Esophagus (tissue), 2 donors: ENCODE measurements around the gene ELFN2. TPM values are rescaled to one million over a fixed set of nuclear protein-coding genes. Genes with fewer than 3 reads are reported as not detected.
"Not testable (repeated sequence)": the region's sequence is repeated elsewhere in the genome, so short reads cannot be mapped to it uniquely, and the experiment has no call there.

ENCODE experiments used
- H3K27ac ChIP-seq, 2 donors: one replicate each; pipeline ENCODE4 v1.5.1; 2013; ENCODE audit warnings: low read depth in 2 of 2, mild to moderate bottlenecking in 2 of 2, inconsistent platforms in 1 of 2, low read length in 1 of 2, moderate library complexity in 1 of 2
- H3K27me3 ChIP-seq, 2 donors: one replicate each; pipeline ENCODE4 v1.6.1; 2013; ENCODE audit warnings: low read length in 2 of 2, control low read depth in 1 of 2, mild to moderate bottlenecking in 1 of 2; ENCODE audit not compliant: insufficient read depth in 2 of 2, control insufficient read depth in 1 of 2
- H3K36me3 ChIP-seq, 2 donors: one replicate each; pipeline ENCODE4 v1.6.1; 2013; ENCODE audit warnings: low read length in 1 of 2; ENCODE audit not compliant: control insufficient read depth in 2 of 2, insufficient read depth in 2 of 2
- H3K4me1 ChIP-seq, 2 donors: one replicate each; pipeline ENCODE4 v1.6.1; 2013; ENCODE audit warnings: low read length in 1 of 2; ENCODE audit not compliant: control insufficient read depth in 2 of 2, insufficient read depth in 2 of 2
- H3K4me3 ChIP-seq, 2 donors: one replicate each; pipeline ENCODE4 v1.5.1; 2013; ENCODE audit warnings: low read length in 2 of 2, mild to moderate bottlenecking in 2 of 2, low read depth in 1 of 2, moderate library complexity in 1 of 2
- H3K9me3 ChIP-seq, 2 donors: one replicate each; pipeline ENCODE4 v1.6.1; 2013; ENCODE audit warnings: mild to moderate bottlenecking in 2 of 2, low read depth in 1 of 2, low read length in 1 of 2, moderate library complexity in 1 of 2; ENCODE audit not compliant: control insufficient read depth in 2 of 2, insufficient read depth in 1 of 2
- WGBS, 2 donors: extraction: QIAGEN DNeasy Blood & Tissue Kit; methylation state at CpG; one replicate each; pipeline ENCODE4 v1.1.7; 2013; 5-methylcytosine and 5-hydroxymethylcytosine counted together
- polyA plus RNA-seq, 2 donors: library from polyadenylated mRNA; stranded (reverse); fragments of 200-250 nt; gene quantifications; one replicate each; pipeline ENCODE4 v1.2.3, GENCODE V29; 2013
- donor health status: healthy with polysubstance abuse.
- donor health status: Bipolar disorder and iron deficiency.

Gene ELFN2
- polyA plus RNA-seq, 2 donors: 0.01 to 0.02 TPM

DNA sequence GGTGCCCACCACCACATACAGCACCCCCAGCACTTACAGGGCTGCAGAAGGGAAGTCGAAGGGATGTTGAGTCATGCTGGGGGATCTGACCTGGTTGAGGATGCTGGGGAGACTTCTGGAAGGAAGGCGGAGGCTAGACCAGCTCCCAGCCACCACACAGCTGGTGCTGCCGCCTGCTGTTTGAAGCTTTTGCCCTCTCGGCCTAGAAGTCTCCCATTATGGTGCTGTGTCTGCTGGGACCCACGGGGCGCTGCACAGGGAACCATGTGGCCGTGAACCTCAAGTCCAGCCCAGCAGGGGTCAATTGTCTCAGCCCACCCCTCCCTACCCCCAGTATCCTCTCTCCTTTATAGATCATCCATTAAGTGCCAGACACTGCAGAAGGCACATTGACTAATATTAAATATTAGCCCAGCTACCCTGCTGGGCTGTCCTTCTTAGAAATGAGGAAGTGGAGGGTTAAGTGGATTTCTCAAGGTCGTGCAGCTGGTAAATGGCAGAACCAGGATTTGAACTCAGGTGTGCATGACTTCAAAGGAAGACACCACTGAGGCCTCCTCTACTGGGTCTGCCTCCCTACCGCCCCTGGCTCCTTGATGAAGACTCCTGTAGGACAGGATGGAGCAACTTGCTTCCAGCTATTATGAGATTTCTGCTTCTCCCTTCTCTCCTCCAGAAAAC lies 95.3 kb downstream of the ELFN2 start:
- H3K36me3 ChIP-seq: no peaks in the 10 kb centered on the region
- no peaks in the 10 kb centered on the region for H3K4me1 ChIP-seq
- no peaks in the 10 kb centered on the region for H3K9me3 ChIP-seq
- WGBS, 2 donors: 61 to 71% methylated on average over 9 of the region's 9 CpGs
- peaks cover 4 to 20% of the 10 kb centered on the region in 2 donors for H3K27me3 ChIP-seq
- H3K27ac ChIP-seq: no peak overlapping the region
- H3K4me3 ChIP-seq: no peak overlapping the region

DNA sequence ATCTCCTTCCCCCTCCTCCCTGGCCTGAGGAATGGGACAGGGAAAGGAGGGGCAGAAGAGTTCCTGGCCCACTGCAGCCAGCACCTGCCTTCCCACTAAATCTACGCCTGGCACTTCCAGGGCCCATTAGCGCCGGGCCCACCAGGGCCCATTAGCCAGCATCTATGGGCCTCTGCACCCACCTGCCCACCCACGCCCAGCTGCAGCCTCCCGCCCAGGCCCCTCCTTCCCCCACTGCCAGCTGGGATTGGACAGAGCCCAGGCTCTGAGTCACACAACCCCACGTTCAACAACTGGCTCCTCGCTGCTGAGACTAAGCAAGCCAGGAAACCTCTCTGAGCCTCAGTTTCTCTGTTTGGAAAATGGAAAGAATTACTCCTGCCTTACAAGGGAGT lies 96.2 kb downstream of the ELFN2 start:
- Histone ChIP-seq H3K27me3 (peaks cover 4 to 20% of the 10 kb centered on the region in 2 donors), H3K9me3 (no peaks in the 10 kb centered on the region), H3K4me1 (no peaks in the 10 kb centered on the region), H3K4me3 (no peak overlapping the region), H3K27ac (no peak overlapping the region), H3K36me3 (no peaks in the 10 kb centered on the region)
- 35% methylated on average over 6 to 7 of the region's 7 CpGs for WGBS, 2 donors

DNA sequence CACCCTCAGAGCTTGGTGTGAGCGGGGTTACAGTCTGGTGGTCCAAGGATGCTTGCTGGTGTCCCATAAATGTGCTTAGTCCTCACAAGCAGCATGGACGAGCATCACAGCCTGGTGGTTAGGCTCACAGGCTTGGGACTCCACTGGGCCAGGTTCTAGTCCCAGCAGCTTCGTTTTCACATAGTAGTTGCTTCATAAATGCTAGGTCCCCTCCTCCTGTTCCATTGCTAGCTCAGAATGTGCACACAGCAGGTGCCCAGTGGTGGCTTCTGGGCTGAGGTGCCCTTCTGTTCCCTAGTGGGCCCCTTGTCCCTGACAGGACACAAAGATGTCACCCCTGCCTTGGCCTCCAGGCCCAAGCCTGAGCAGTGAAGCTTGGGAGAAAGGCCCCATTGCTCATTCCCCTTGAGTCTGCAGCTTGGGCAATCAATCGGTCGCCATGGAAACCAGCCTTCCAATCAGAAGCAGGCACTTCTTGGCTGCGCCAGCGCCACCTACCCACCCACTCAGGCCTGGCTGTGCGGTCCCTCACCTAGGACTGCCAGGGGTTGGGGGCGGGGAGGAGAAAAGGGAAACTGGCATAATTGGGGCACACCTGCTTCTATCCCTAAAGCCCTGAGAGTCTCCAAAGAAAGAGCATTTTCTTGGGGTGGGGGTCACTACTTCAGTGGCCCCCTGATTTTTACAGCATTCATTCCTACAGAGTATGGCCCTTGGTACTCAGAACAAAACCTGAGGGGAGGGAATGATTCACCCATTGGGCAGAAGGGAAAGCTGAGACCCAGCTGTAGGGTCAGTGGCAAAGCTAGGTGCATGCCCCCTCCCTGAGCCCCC lies 96.9 kb downstream of the ELFN2 start:
- peaks cover 4 to 19% of the 10 kb centered on the region in 2 donors for H3K27me3 ChIP-seq
- no peak overlapping the region for H3K4me3 ChIP-seq
- WGBS, 2 donors: 48 to 58% methylated on average over 9 of the region's 9 CpGs
- H3K27ac ChIP-seq: no peak overlapping the region
- H3K36me3 ChIP-seq: no peaks in the 10 kb centered on the region
- H3K9me3 ChIP-seq: no peaks in the 10 kb centered on the region
- H3K4me1 ChIP-seq: no peaks in the 10 kb centered on the region

GRCh38 chr22:37329238-37330140 lies 97.8 kb downstream of the ELFN2 start:
- H3K36me3 ChIP-seq: no peaks in the 10 kb centered on the region
- WGBS, 2 donors: 67 to 68% methylated on average over 14 of the region's 14 CpGs
- no peak overlapping the region for H3K27ac ChIP-seq
- H3K4me1 ChIP-seq: no peaks in the 10 kb centered on the region
- no peak overlapping the region for H3K4me3 ChIP-seq
- no peaks in the 10 kb centered on the region for H3K9me3 ChIP-seq
- peaks cover 10 to 12% of the 10 kb centered on the region in 2 donors for H3K27me3 ChIP-seq

- H3K27ac ChIP-seq: not testable (repeated sequence)
- WGBS, 2 donors: 37 to 64% methylated on average over 6 of the region's 6 CpGs
- H3K27me3 ChIP-seq: peaks cover 10 to 11% of the 10 kb centered on the region in 2 donors
Measured at GRCh38 chr22:37328538-37329237, 98.6 kb downstream of the ELFN2 start.

GRCh38 chr22:37328017-37328416 lies 99.3 kb downstream of the ELFN2 start:
- Histone ChIP-seq H3K9me3 (no peaks in the 10 kb centered on the region), H3K36me3 (no peaks in the 10 kb centered on the region), H3K4me3 (no peak overlapping the region), H3K4me1 (no peaks in the 10 kb centered on the region), H3K27me3 (peaks cover 10 to 11% of the 10 kb centered on the region in 2 donors), H3K27ac (no peak overlapping the region)
- 63 to 68% methylated on average over 8 of the region's 8 CpGs for WGBS, 2 donors

More at GRCh38 chr22:37328538-37329237, 98.6 kb downstream of the ELFN2 start:
- H3K4me3 ChIP-seq, H3K36me3 ChIP-seq, H3K9me3 ChIP-seq, H3K4me1 ChIP-seq: not testable (repeated sequence)

DNA sequence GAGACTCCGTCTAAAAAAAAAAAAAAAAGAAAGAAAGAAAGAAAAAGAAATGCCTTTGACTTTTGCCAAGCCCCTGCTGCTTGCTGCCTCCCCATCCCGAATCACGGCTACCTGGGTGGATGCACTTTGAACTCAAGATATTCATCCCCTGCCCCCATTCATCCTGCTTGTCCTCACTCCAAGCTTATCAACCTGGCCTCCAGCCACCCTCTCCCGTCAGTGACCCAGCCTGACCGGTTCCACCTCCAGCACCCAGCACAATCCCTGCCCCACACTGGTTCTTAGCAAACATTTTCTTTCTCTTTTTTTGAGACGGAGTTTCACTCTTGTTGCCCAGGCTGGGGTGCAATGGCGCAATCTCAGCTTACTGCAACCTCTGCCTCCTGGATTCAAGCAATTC lies 100.6 kb downstream of the ELFN2 start:
- WGBS, 2 donors: 32 to 33% methylated on average over 7 of the region's 7 CpGs
- H3K4me3 ChIP-seq: no peak overlapping the region

GRCh38 chr22:37325039-37325395 lies 102.3 kb downstream of the ELFN2 start:
- Histone ChIP-seq H3K4me1 (no peaks in the 10 kb centered on the region), H3K9me3 (no peaks in the 10 kb centered on the region), H3K4me3 (no peak overlapping the region), H3K27ac (no peak overlapping the region), H3K27me3 (peaks cover 6 to 12% of the 10 kb centered on the region in 2 donors), H3K36me3 (no peaks in the 10 kb centered on the region)
- 3 to 5% methylated on average over 21 of the region's 21 CpGs for WGBS, 2 donors

More for the DNA sequence above, 100.6 kb downstream of the ELFN2 start:
- Histone ChIP-seq H3K27ac (no peak overlapping the region), H3K27me3 (peaks cover 6 to 14% of the 10 kb centered on the region in 2 donors), H3K9me3 (no peaks in the 10 kb centered on the region), H3K4me1 (no peaks in the 10 kb centered on the region), H3K36me3 (no peaks in the 10 kb centered on the region)
